HG03575 (cell line): ENCODE data around the gene CD248.

Experiments used
- ATAC-seq: cut with Tn5 transposase; IDR thresholded peaks from one replicate; pipeline ENCODE4 v1.9.1; 2021; ENCODE audit not compliant: unreplicated experiment, insufficient number of reproducible peaks, low FRiP score; ENCODE audit errors: extremely low read depth

CD248 gene

GRCh38 chr11:66343176-66343575, 26.3 kb upstream of the CD248 start:
- no peak for ATAC-seq

GRCh38 chr11:66341502-66342126, 24.8 kb upstream of the CD248 start:
- ATAC-seq, result no peak

GRCh38 chr11:66340596-66341501, 24.0 kb upstream of the CD248 start:
- ATAC-seq, result no peak

GRCh38 chr11:66339686-66340483, 23.0 kb upstream of the CD248 start:
- no peak for ATAC-seq

- ATAC-seq, result no peak
Measured at GRCh38 chr11:66339162-66339675, 22.4 kb upstream of the CD248 start.

GRCh38 chr11:66338276-66339161, 21.7 kb upstream of the CD248 start:
- ATAC-seq, result no peak

GRCh38 chr11:66337103-66337899, 20.5 kb upstream of the CD248 start:
- ATAC-seq, result no peak

GRCh38 chr11:66336234-66337102, 19.6 kb upstream of the CD248 start, which contains the start of gene RIN1:
Gene RIN1 (minus strand): TSS chr11:66336434. CDS start chr11:66336402, 32 bp downstream.
- peak; percentile 43 for ATAC-seq

GRCh38 chr11:66335531-66336233, 18.8 kb upstream of the CD248 start:
- no peak for ATAC-seq

- no peak for ATAC-seq
Measured at GRCh38 chr11:66334605-66335442, 18.0 kb upstream of the CD248 start.

- no peak for ATAC-seq
Measured at GRCh38 chr11:66333896-66334604, 17.2 kb upstream of the CD248 start.

- ATAC-seq, result no peak
Measured at GRCh38 chr11:66333220-66333877, 16.5 kb upstream of the CD248 start.

GRCh38 chr11:66332371-66333219, 15.8 kb upstream of the CD248 start:
- no peak for ATAC-seq
